DMS53 (cell line): Measurements from ENCODE around the gene NHLRC4.

Experiments used
- DNase-seq: peaks from one replicate; lab custom pipeline; 2025; lab: John Stamatoyannopoulos, UW

NHLRC4 gene

DNA sequence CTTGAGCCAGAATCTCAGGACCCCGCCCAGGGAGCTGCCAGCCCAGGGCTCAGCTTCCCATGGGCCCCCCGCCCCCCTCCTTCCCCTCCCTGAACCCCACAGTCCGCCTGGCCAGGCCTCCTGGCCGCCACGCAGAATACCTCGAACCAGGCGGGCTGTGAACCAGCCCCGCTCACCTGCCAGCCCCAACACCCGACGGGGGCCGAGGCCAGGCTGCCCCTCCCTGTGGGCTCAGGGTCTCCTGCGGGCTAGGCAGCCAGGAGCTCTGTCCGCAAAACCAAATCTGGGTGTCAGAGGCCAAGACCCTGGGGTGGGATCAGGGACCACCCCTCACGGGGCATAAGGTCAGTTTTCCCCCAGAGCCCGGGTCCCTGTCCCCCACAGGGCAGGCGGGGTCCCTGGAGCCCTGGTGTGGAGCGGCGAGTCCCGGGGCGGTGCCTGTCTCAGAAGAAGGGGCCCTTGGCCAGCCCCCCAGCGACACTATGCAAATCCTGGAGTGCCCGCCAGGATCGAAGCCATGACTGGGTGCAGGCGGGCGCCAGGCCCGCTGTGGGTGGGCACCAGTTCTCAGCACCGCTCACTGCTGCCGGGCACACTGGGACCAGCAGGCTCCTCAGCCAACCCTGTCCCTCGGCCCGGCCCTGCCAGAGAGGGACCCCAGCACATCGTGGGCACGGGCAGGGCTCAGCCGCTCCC is 13.1 kb upstream of the NHLRC4 start:
- DNase-seq: no peak

DNA sequence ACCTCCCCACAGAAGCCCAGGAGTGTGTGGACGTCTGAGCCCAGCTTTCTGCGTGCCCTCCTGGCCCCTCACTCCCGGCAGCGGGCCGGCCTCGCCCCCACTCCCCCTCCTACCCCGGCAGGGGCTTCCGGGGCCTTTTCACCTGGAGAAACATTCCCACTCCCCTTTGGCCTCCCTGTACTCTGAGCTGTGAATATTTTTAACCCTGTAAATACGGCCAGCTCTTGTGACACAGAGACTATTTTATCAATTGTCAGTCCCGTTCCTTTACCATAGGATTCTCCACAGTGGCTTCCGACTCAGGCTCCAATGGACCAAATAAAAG is 12.5 kb upstream of the NHLRC4 start:
- no peak for DNase-seq

DNA sequence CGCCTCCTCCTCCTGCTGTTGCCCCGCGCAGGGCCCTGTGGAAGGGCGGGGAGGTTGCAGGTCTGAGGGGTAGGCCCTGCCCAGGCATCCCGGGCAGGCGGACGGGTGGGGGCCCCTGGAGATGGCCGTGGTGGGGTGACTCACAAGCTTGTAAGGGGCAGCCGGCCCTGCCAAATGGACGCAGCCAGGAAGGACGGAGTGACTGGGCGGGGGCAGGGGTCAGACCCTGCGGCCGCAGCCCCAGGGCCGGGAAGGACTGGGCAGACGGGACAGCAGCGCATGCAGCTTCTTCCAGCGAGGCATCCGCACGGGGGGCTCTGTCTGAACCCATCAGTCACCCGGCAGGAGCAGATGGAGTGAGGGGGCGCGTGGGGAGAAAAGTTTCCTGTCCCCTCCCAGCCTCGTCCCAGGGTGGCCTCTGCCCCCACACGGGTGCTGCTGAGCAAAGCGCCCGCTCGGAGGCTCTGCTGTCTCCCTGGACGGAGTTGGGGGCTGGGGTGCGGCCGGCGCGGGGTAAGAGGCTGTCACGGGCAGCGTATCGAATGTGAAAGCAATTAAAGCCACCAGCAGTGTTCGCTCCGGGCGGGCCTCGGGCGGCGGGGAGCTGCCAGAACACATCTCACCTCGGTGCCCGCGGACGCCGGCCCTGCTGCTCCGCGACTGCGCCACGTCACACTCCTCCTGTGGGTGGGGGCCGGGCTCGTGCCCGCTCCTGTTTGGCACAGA is 12.0 kb upstream of the NHLRC4 start:
- peak; percentile 64 for DNase-seq

DNA sequence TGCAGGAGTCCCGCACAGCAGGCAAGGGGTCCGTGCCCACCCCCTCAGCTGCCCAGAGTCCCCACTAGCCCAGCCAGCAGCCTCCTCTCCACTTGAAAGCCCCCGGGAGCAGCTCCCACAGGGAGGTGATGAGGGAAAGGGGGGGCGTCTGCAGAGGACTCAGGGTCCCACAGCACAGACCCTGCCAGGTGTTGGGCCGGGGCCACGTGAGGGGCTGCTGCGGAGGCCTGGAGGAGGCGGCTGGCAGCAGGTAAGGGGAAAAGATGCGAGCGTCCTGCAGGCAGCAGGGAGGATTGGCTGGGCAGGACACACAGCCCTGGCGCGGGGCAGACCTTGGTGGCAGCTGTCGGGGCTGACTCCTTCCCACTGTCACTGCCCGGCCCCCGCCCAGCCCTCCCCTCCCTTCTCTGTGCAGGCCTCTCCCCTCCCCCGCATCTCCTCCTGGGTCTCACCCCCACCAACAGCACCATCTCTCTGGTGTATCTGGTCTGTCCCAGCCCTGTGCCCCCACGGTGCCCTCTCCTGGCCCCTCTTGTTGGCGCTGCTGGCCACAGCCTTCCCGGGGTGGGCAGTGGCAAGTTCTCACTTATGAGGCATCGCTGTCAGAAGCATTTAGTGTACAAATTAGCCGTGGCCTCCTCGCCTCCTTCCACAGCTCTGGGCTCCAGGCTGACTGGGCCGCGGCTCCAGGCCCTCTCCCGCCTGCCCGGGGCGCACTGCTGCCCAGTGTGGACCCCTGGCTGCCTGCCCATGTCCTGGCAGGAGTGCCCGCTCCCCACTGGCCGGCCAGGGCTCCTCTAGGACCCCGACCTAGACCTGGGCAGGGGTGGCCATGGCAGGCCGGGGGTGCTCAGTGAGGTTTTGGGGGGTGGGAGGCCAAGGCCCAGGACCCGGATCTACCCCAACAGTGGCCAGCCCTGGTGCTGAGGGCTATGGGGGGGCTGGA is 11.0 kb upstream of the NHLRC4 start:
- DNase-seq: peak; percentile 34

DNA sequence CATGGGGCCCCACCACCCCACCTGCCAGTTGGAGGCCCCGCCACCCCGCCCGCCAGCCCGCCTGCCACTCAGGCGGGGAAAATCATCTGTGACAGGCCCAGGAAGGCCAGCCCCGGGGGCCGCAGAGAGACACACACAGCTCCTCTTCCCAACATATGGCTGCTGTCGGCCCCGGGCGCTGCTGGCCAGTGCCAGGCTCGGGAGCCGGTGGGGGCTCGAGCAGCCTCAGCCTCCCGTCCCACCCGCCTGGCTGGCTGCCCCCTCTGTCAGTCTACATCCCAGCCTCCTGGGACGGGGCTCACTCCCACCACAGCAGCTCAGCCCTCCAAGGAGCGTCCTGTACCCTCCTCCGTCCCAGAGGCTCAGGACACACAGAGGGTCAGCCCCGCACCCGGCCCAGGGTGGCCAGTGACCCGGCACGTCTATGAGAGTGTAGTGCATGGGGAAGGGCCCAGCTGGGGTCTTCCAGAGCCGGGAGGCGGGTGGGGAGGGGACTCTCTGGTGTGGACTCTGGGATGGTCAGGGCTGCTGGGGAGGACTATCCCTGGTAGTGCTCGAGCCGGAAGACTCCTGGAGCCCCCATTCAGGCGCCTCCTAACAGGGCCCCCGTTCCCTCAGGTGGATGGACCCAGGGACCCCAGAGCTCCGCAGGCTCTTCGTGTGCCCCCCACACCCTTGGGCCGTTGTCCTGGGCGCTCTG is 10.2 kb upstream of the NHLRC4 start:
- DNase-seq: no peak

DNA sequence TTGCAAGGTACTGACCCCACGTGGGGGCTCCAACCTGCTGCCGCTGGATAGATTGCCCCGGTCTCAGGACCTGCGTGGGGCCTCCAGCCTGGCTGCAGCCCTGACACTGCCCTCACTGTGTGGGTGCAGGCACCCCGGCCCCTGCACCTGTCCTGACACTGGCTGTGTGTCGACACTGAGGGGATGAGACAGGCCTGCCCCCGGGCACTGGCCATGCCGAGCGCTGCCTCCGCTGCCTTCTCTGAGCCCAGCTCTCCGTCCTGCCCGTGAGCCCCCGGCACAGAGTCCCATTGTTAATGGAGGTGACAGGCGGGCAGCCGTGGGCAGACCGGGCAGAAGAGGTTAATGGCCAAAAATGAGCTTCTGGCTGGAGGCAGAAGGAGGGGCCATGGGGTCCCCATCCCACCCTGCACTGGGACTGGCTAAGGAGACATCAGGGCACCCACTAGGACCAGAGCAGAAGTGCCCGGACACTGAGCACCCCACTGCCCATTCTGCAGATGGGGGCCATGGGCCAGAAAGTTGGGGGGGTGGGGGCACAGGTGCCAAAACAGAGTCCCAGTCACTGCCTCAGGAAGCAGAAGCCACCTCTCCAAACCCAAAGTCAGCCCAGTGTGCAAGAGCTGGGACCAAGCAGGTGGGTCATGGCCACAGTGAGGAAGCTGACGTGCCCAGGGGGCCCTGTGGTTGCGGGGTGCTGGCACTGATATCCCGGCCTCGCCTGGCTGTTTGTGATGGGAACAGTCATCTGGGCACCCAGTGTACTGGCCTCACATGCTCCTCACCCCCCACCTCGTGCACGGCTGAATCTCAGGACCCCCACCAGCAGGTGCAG is 9.1 kb upstream of the NHLRC4 start:
- no peak for DNase-seq

DNA sequence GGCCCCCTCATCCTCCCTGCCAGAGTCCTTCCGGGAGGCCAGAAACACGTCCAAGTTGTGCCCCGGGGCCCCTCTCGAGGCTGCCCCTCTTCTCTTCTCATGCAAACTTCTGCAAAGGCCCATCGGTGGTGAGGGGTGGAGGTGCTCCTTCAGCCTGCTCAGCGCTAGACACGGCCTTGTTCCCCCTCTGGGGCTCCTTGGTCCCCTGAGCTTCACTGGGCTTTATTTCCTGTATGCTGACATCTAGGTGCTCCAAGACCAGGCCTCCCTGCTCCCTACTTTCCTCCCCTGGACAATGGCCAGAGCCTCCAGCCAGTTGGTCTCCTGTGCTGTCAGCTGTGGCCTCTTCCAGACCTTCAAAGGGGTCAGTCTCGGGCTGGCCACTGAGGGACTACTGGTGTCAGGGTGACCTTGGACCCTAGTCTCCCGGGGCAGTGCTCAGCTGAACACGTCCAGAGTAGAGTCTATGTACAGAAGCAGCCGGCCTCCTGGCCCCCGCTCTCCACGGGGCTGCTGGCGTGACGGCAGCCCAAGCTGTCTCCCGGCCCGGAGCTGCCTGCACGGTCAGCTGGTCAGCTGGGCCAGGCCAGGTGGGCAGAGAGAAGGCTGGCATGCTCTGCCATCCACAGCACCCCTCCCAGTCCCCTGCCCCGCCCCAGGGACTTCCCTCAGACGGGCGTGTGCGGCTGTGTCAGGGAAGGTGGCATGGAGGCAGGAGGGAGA is 8.3 kb upstream of the NHLRC4 start:
- DNase-seq: no peak

DNA sequence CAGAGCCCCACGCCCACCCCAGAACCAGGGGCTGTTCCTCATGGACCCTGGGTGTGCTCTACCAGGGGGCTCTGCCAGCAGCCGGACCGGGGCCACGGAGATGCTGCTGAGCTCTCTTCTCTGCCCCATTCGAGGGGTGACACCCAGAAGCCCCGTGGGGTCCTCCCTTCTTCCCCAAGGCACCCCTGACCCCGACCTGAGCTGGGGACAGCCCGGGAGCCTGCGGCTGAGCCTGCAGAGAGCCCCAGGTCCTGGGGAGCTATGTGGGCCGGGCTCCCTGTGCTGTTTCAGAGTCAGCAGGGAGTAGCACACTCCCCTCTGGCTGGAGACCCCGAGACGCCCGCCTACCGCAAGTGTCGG is 7.8 kb upstream of the NHLRC4 start:
- DNase-seq: no peak

DNA sequence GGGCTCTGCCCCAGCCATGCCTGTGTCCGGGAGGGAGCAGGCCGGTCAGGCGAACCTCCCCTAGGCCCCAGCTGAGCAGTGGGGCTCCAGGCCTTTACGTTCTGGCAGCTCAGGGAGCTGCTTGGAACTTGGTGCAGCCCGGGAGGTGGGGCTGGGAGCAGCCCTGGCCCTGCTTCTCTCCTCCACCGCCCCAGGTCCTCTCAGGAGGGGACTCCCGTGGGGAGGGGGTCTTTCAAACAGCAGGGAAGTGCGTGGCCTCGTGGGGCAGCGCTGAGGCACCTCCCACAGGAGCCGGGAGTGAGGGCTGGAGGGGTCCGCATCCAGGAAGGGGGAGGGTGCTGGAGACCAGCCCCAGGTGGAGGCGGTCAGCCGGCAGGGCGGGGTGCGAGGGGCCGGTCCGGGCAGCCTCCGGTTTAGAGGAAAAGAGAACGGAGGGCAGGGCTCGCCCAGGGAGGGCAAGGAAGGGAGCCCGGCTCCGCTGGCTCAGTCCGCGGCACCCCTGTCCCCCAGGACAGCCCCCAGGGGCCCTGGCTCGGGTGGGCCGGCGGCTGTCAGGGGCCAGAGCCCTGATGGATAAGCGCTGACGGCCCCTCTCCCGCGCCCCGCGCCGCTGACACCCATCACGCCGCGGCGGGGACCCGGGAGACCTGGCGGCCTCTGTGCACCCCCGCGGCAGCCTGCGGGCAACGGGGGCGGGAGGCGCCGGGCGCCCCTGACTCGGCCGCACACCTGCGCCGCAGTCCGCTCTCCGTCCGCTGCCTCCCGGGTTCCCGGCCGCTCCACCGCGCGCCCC is 7.2 kb upstream of the NHLRC4 start:
- peak; percentile 33 for DNase-seq

DNA sequence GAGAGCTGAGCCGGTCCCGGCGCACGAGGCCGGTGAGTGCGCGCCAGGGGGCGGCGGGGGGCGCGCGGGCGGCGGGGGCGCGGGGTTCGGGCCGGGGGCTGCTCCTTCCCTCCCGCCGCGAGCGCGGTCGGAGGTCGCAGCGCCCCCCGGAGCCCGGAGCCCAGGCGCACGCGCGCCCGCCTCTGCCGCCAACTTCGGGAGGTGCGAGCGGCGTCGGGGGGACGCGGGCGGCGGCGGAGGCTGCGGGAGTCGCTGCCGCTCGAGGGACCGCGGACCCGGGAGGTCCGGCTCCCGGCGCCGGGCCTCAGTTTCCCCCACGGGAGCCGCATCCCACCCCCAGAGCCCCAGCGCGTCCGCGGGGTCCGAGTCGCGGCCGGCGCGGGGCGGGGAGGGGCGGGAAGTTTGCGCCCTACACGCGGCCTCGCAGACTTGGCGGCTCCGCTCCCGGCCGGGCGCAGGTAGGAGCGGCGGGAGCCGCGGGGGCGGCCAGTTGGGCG is 6.6 kb upstream of the NHLRC4 start, which contains the start of gene PRR35:
PRR35 (plus strand) TSS at position 191 of the 497 bp plus-strand sequence. CDS start 2,901 bp downstream, outside the sequence.
- no peak for DNase-seq

DNA sequence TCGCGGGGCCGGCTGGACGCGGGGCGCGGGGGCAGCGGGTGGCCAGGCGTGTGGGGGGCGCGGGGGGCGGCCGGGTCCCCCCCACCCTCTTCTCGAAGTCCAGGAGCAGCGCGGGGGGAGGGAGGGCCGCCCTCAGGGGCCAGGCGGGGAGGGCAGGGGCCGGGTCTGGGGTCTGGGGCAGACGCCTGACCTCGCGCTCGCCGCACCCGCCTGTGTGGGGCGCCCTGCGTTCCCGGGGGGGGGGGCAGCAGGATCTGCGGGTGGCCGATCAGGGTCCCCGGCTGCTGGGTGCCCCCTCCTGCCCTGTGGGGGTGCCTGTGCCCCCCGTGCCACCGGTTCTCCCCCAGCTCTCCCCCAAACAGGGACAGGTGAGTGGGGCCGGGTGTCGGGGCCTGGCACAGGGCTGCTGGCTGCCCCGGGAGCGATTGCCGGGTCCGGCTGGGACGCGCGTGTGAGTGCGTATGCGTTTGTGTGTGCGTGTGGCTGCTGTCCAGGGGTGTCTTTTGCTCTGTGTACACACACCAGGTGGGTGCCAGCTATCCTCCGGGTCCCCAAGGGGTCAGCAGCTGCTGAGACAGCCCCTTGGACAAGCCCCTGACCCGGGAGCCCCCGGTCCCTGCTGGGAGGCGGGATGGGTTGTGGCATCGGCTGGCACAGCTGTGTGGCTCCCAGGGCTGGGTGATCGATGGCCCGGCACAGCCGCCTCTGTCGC is 5.9 kb upstream of the NHLRC4 start:
- DNase-seq: no peak

DNA sequence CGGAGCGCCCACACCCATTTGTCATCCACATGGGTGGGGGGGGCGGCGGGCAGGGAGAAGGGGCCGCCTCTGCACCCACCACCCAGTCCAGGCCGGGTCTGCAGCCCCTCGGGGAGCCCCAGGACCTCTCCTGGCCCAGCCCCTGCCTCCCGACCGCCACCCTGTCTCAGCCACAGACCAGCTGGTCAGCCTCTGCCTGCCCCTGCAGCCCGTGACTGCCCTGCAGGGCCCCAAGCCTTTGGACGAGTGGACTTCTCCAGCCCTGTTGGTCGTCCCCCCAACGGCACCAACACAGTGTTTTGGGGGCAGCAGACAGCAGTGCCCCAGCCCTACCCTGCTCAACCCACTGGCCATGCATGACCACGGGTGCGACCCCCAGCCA is 5.4 kb upstream of the NHLRC4 start:
- no peak for DNase-seq

DNA sequence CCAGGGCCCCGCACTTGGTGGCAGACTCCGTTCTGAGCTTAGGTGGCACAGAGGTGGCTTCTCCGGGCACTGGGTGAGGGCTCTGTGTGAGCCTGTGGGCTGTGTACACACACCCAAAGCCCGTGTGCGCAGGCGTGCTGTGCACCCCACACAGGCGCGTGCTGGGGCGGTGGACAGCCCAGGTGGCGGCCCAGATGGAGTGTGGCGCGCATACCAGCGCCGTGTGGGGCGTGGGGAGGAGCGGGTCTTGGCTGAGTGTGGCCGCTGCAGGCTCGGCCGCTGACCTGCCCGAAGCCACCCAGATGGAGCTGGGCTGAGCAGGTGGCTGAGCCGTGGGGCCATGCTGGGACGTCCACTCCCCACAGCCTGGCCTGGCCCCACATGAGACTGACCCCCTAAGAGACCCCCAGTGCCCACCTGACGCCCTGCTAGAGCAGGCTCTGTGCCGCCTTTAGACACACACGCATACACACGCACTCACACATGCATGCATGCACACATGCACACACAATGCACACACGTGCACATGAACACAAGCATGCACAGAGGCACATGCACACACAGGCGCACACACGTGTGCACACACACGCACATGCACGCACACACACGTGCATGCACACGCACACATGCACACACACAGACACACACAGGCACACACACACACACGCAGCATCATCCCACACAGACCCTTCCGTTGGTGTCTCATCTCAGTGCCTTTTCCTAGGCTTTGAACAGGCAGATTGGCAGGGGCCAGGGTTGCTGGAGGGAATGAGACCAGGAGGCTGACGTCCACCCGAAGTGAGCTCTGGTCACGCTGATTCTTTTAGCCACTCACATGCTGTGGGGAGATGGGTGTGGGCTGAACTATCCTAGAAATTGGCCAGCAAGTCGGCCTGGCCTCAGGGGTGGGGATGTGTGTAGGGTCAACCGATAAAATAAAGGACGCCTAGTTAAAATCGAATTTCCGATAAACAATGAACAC is 4.6 kb upstream of the NHLRC4 start:
- peak; percentile 42 for DNase-seq

DNA sequence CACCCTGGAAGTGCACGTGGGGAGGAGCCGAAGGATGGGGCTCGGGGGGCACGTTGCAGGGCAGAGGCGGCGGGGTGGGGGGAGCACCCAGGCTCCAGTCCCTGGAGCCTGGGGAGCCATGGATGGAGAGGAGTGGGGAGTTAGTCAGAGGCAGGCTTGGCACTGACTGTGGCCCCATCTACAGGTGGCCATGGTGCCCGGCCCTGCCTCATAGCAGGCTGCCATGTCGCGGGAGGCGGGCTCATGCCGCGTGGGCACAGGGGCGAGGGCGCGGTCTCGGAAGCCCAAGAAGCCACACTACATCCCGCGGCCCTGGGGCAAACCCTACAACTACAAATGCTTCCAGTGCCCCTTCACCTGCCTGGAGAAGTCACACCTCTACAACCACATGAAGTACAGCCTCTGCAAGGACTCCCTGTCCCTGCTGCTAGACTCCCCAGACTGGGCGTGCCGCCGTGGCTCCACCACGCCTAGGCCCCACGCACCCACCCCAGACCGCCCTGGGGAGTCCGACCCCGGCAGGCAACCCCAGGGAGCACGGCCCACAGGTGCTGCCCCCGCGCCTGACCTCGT is 3.6 kb upstream of the NHLRC4 start:
- DNase-seq: peak; percentile 34

DNA sequence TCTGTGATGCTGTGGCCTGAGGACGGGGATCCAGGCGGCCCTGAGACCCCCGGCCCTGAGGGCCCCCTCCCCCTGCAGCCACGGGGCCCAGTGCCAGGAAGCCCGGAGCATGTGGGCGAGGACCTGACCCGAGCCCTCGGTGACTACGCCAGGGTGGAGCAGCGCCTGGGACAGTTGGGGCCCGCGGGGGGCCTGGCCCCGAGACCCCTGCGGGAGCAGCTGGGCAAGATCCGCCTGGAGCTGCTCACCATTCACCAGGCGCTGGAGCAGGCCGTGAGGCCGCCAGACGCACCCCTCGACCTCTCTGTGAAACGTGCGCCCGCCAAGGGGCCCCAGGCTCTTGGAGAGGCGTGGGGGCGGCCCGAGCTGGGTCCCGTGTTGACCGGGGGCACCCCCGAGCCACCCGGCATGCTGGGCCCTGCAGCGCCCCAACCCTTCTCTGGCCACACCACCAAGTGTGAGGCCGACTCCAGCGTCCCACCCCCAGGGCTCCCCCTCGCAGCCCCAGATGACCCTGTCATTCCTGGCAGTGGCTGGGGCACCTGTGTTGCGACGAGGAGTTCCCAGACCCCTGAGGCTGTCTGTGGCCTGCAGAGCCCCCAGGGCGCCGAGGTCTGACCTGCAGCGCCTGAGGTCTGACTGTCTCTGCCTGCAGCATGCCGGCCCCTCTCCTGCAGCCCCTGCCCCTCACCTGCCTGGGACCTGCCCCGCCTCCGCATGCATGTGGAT is 2.0 kb upstream of the NHLRC4 start:
- no peak for DNase-seq
